ENCODE results near the gene FAM13B.

The FAM13B gene

GRCh38 chr5:137935190-137935589 lies 97.7 kb downstream of the FAM13B start:
- TF ChIP-seq CTCF (IDR thresholded peaks at IDR 0.05; ENCODE audit: insufficient read depth, low read length) (no peak), SPI1 (IDR thresholded peaks at IDR 0.05; ENCODE audit: borderline replicate concordance, low read depth) (no peak)
- Histone ChIP-seq H3K4me3 (replicated peaks; ENCODE audit: insufficient read depth, low read length) (no peak overlapping the region), H3K27me3 (ENCODE audit: insufficient read depth, poor library complexity, severe bottlenecking) (no peaks in the 10 kb centered on the region), H3K27ac (replicated peaks) (no peak overlapping the region)
- no peak for DNase-seq (ENCODE audit: low read depth in 1 of 2, low spot score in 1 of 2)

GRCh38 chr5:137933491-137933911 lies 99.4 kb downstream of the FAM13B start:
- Histone ChIP-seq H3K4me3 (replicated peaks; ENCODE audit: insufficient read depth, low read length) (no peak overlapping the region), H3K27ac (replicated peaks) (no peak overlapping the region), H3K27me3 (ENCODE audit: insufficient read depth, poor library complexity, severe bottlenecking) (no peaks in the 10 kb centered on the region)
- TF ChIP-seq GABPA (IDR thresholded peaks at IDR 0.05; ENCODE audit: low read depth) (no peak), SPI1 (IDR thresholded peaks at IDR 0.05; ENCODE audit: borderline replicate concordance, low read depth) (no peak), CTCF (IDR thresholded peaks at IDR 0.05; ENCODE audit: insufficient read depth, low read length) (no peak), REST (IDR thresholded peaks at IDR 0.05; ENCODE audit: insufficient replicate concordance, low read depth) (no peak), POLR2AphosphoS5 (IDR thresholded peaks at IDR 0.05; ENCODE audit: low read depth) (no peak)
- DNase-seq (ENCODE audit: low read depth in 1 of 2, low spot score in 1 of 2) = no peak

- Histone ChIP-seq H3K27ac (replicated peaks) (no peak overlapping the region), H3K4me3 (replicated peaks; ENCODE audit: insufficient read depth, low read length) (no peak overlapping the region), H3K27me3 (ENCODE audit: insufficient read depth, poor library complexity, severe bottlenecking) (no peaks in the 10 kb centered on the region)
- no peak for DNase-seq (ENCODE audit: low read depth in 1 of 2, low spot score in 1 of 2)
- TF ChIP-seq SPI1 (IDR thresholded peaks at IDR 0.05; ENCODE audit: borderline replicate concordance, low read depth) = no peak
- TF ChIP-seq REST (IDR thresholded peaks at IDR 0.05; ENCODE audit: insufficient replicate concordance, low read depth) = no peak
- no peak for TF ChIP-seq POLR2AphosphoS5 (IDR thresholded peaks at IDR 0.05; ENCODE audit: low read depth)
- no peak for TF ChIP-seq GABPA (IDR thresholded peaks at IDR 0.05; ENCODE audit: low read depth)
- TF ChIP-seq CTCF (IDR thresholded peaks at IDR 0.05; ENCODE audit: insufficient read depth, low read length) = no peak
Observed at GRCh38 chr5:137932800-137933199, 100.1 kb downstream of the FAM13B start.

- Histone ChIP-seq H3K27me3 (ENCODE audit: insufficient read depth, poor library complexity, severe bottlenecking) (no peaks in the 10 kb centered on the region), H3K4me3 (replicated peaks; ENCODE audit: insufficient read depth, low read length) (no peak overlapping the region), H3K27ac (replicated peaks) (no peak overlapping the region)
- no peak for DNase-seq (ENCODE audit: low read depth in 1 of 2, low spot score in 1 of 2)
- TF ChIP-seq GABPA (IDR thresholded peaks at IDR 0.05; ENCODE audit: low read depth) (no peak), REST (IDR thresholded peaks at IDR 0.05; ENCODE audit: insufficient replicate concordance, low read depth) (no peak), CTCF (IDR thresholded peaks at IDR 0.05; ENCODE audit: insufficient read depth, low read length) (no peak), SPI1 (IDR thresholded peaks at IDR 0.05; ENCODE audit: borderline replicate concordance, low read depth) (no peak), POLR2AphosphoS5 (IDR thresholded peaks at IDR 0.05; ENCODE audit: low read depth) (no peak)
Observed at GRCh38 chr5:137923856-137924255, 109.0 kb downstream of the FAM13B start.
